ENCODE data around the gene STX3.

GRCh38 chr11:59854871-59855270 lies 99.7 kb downstream of the STX3 start:
- TF ChIP-seq EZH2 (IDR thresholded peaks at IDR 0.05) (no peak), POLR2AphosphoS5 (IDR thresholded peaks at IDR 0.05; ENCODE audit: borderline replicate concordance, low read depth, low read length) (no peak), FOXP2 (optimal IDR thresholded peaks at IDR 0.05; ENCODE audit: control extremely low read depth, extremely low read length, insufficient read depth) (no peak)

Data from SK-N-MC (cell line).